Measurements from ENCODE around the gene NDUFAF5. TPM values are rescaled to one million over a fixed set of nuclear protein-coding genes. Genes with fewer than 3 reads are reported as not detected.
"Not testable (repeated sequence)": the region's sequence is repeated elsewhere in the genome, so short reads cannot be mapped to it uniquely, and the experiment has no call there.

NDUFAF5 gene
- total RNA-seq, 1 donor from 2014 or later: 33.3 TPM

GRCh38 chr20:13758884-13759283 lies 25.9 kb upstream of the NDUFAF5 start:
- Mint-ChIP-seq H3K4me3 (ENCODE audit: low read depth) (no peak overlapping the region), H3K27ac (peak overlapping the region; percentile 60), H3K9me3 (no peaks in the 10 kb centered on the region), H3K4me1 (ENCODE audit: low read depth) (peaks cover 4% of the 10 kb centered on the region), H3K36me3 (ENCODE audit: low read depth) (peaks cover 29% of the 10 kb centered on the region), H3K27me3 (ENCODE audit: low read depth) (no peaks in the 10 kb centered on the region)
- intact Hi-C loops (cut with micrococcal nuclease): no loop called here
- DNase-seq (ENCODE audit: low spot score): no peak

GRCh38 chr20:13760451-13760946 lies 24.3 kb upstream of the NDUFAF5 start:
- DNase-seq (ENCODE audit: low spot score); H3K9me3 Mint-ChIP-seq; H3K27me3 Mint-ChIP-seq (ENCODE audit: low read depth); H3K27ac Mint-ChIP-seq; H3K4me1 Mint-ChIP-seq (ENCODE audit: low read depth); intact Hi-C loops (cut with micrococcal nuclease); H3K4me3 Mint-ChIP-seq (ENCODE audit: low read depth): not testable (repeated sequence)
- H3K36me3 Mint-ChIP-seq (ENCODE audit: low read depth): peaks cover 45% of the 10 kb centered on the region

- H3K27ac Mint-ChIP-seq: no peak overlapping the region
- intact Hi-C loops (cut with micrococcal nuclease): no loop called here
- peaks cover 4% of the 10 kb centered on the region for H3K4me1 Mint-ChIP-seq (ENCODE audit: low read depth)
- no peaks in the 10 kb centered on the region for H3K27me3 Mint-ChIP-seq (ENCODE audit: low read depth)
- DNase-seq (ENCODE audit: low spot score): no peak
- no peak overlapping the region for H3K4me3 Mint-ChIP-seq (ENCODE audit: low read depth)
- peaks cover 19% of the 10 kb centered on the region for H3K9me3 Mint-ChIP-seq
- H3K36me3 Mint-ChIP-seq (ENCODE audit: low read depth): peaks cover 58% of the 10 kb centered on the region
Observed at GRCh38 chr20:13765299-13765698, 19.5 kb upstream of the NDUFAF5 start.

GRCh38 chr20:13765868-13766416 lies 18.9 kb upstream of the NDUFAF5 start:
- H3K36me3 Mint-ChIP-seq (ENCODE audit: low read depth): peaks cover 61% of the 10 kb centered on the region
- no peak overlapping the region for H3K27ac Mint-ChIP-seq
- DNase-seq (ENCODE audit: low spot score): no peak
- H3K4me3 Mint-ChIP-seq (ENCODE audit: low read depth): no peak overlapping the region
- intact Hi-C loops (cut with micrococcal nuclease): no loop called here
- peaks cover 4% of the 10 kb centered on the region for H3K4me1 Mint-ChIP-seq (ENCODE audit: low read depth)
- H3K9me3 Mint-ChIP-seq: peaks cover 19% of the 10 kb centered on the region
- no peaks in the 10 kb centered on the region for H3K27me3 Mint-ChIP-seq (ENCODE audit: low read depth)

- intact Hi-C loops (cut with micrococcal nuclease): loop anchor here (5.0 to 10.0 kb wide), 2 partner anchors 223 to 655 kb away; no protein-coding TSS in a partner anchor
- H3K4me3 Mint-ChIP-seq (ENCODE audit: low read depth): no peak overlapping the region
- peaks cover 19% of the 10 kb centered on the region for H3K9me3 Mint-ChIP-seq
- peaks cover 7% of the 10 kb centered on the region for H3K4me1 Mint-ChIP-seq (ENCODE audit: low read depth)
- H3K36me3 Mint-ChIP-seq (ENCODE audit: low read depth): peaks cover 68% of the 10 kb centered on the region
- H3K27ac Mint-ChIP-seq: no peak overlapping the region
- H3K27me3 Mint-ChIP-seq (ENCODE audit: low read depth): no peaks in the 10 kb centered on the region
- no peak for DNase-seq (ENCODE audit: low spot score)
Observed at GRCh38 chr20:13770141-13770540, 14.7 kb upstream of the NDUFAF5 start.

- Mint-ChIP-seq H3K27ac (no peak overlapping the region), H3K36me3 (ENCODE audit: low read depth) (peaks cover 64% of the 10 kb centered on the region), H3K9me3 (peaks cover 2% of the 10 kb centered on the region), H3K27me3 (ENCODE audit: low read depth) (no peaks in the 10 kb centered on the region), H3K4me1 (ENCODE audit: low read depth) (peaks cover 12% of the 10 kb centered on the region), H3K4me3 (ENCODE audit: low read depth) (no peak overlapping the region)
- intact Hi-C loops (cut with micrococcal nuclease): loop anchor here (5.0 to 10.0 kb wide), 2 partner anchors 225 to 657 kb away; no protein-coding TSS in a partner anchor
- no peak for DNase-seq (ENCODE audit: low spot score)
Observed at GRCh38 chr20:13771853-13772453, 12.9 kb upstream of the NDUFAF5 start.

- Mint-ChIP-seq H3K27ac (no peak overlapping the region), H3K9me3 (no peaks in the 10 kb centered on the region), H3K4me1 (ENCODE audit: low read depth) (peaks cover 16% of the 10 kb centered on the region), H3K27me3 (ENCODE audit: low read depth) (no peaks in the 10 kb centered on the region), H3K36me3 (ENCODE audit: low read depth) (peaks cover 62% of the 10 kb centered on the region), H3K4me3 (ENCODE audit: low read depth) (no peak overlapping the region)
- intact Hi-C loops (cut with micrococcal nuclease): loop anchor here (5.0 to 10.0 kb wide), 2 partner anchors 225 to 658 kb away; no protein-coding TSS in a partner anchor
- DNase-seq (ENCODE audit: low spot score): no peak
Observed at GRCh38 chr20:13772529-13772928, 12.3 kb upstream of the NDUFAF5 start.

GRCh38 chr20:13775867-13776266 lies 9.0 kb upstream of the NDUFAF5 start:
- H3K27me3 Mint-ChIP-seq (ENCODE audit: low read depth): no peaks in the 10 kb centered on the region
- H3K4me3 Mint-ChIP-seq (ENCODE audit: low read depth): no peak overlapping the region
- intact Hi-C loops (cut with micrococcal nuclease): loop anchor here (10.0 kb wide), 1 partner anchor 661 kb away; no protein-coding TSS in a partner anchor
- H3K27ac Mint-ChIP-seq: no peak overlapping the region
- H3K4me1 Mint-ChIP-seq (ENCODE audit: low read depth): peaks cover 25% of the 10 kb centered on the region
- peaks cover 62% of the 10 kb centered on the region for H3K36me3 Mint-ChIP-seq (ENCODE audit: low read depth)
- no peak for DNase-seq (ENCODE audit: low spot score)
- no peaks in the 10 kb centered on the region for H3K9me3 Mint-ChIP-seq

GRCh38 chr20:13777171-13777601 lies 7.6 kb upstream of the NDUFAF5 start:
- peaks cover 26% of the 10 kb centered on the region for H3K4me1 Mint-ChIP-seq (ENCODE audit: low read depth)
- H3K27ac Mint-ChIP-seq: peak overlapping the region; percentile 38
- H3K36me3 Mint-ChIP-seq (ENCODE audit: low read depth): peaks cover 63% of the 10 kb centered on the region
- no peak overlapping the region for H3K4me3 Mint-ChIP-seq (ENCODE audit: low read depth)
- no peaks in the 10 kb centered on the region for H3K9me3 Mint-ChIP-seq
- intact Hi-C loops (cut with micrococcal nuclease): loop anchor here (10.0 kb wide), 1 partner anchor 662 kb away; no protein-coding TSS in a partner anchor
- H3K27me3 Mint-ChIP-seq (ENCODE audit: low read depth): no peaks in the 10 kb centered on the region
- no peak for DNase-seq (ENCODE audit: low spot score)

GRCh38 chr20:13778827-13779226 lies 6.0 kb upstream of the NDUFAF5 start:
- H3K9me3 Mint-ChIP-seq: no peaks in the 10 kb centered on the region
- H3K4me3 Mint-ChIP-seq (ENCODE audit: low read depth): no peak overlapping the region
- peaks cover 29% of the 10 kb centered on the region for H3K4me1 Mint-ChIP-seq (ENCODE audit: low read depth)
- intact Hi-C loops (cut with micrococcal nuclease): loop anchor here (10.0 kb wide), 1 partner anchor 664 kb away; no protein-coding TSS in a partner anchor
- H3K27ac Mint-ChIP-seq: no peak overlapping the region
- H3K36me3 Mint-ChIP-seq (ENCODE audit: low read depth): peaks cover 58% of the 10 kb centered on the region
- DNase-seq (ENCODE audit: low spot score): no peak
- H3K27me3 Mint-ChIP-seq (ENCODE audit: low read depth): no peaks in the 10 kb centered on the region

GRCh38 chr20:13783528-13783927 lies 1.3 kb upstream of the NDUFAF5 start:
- no peak for DNase-seq (ENCODE audit: low spot score)
- Mint-ChIP-seq H3K36me3 (ENCODE audit: low read depth) (peaks cover 46% of the 10 kb centered on the region), H3K27ac (no peak overlapping the region), H3K4me3 (ENCODE audit: low read depth) (peak overlapping the region; percentile 97), H3K27me3 (ENCODE audit: low read depth) (no peaks in the 10 kb centered on the region), H3K4me1 (ENCODE audit: low read depth) (peaks cover 29% of the 10 kb centered on the region), H3K9me3 (no peaks in the 10 kb centered on the region)
- intact Hi-C loops (cut with micrococcal nuclease): loop anchor here (10.0 kb wide), 1 partner anchor 559 kb away; the partner anchor contains the start of gene ISM1

- Mint-ChIP-seq H3K27me3 (ENCODE audit: low read depth) (no peaks in the 10 kb centered on the region), H3K4me1 (ENCODE audit: low read depth) (peaks cover 29% of the 10 kb centered on the region), H3K4me3 (ENCODE audit: low read depth) (peak overlapping the region; percentile 97), H3K36me3 (ENCODE audit: low read depth) (peaks cover 46% of the 10 kb centered on the region), H3K9me3 (no peaks in the 10 kb centered on the region), H3K27ac (peak overlapping the region; percentile 93)
- intact Hi-C loops (cut with micrococcal nuclease): loop anchor here (2.0 to 10.0 kb wide), 2 partner anchors 354 to 560 kb away; partner anchors contain the start of gene ISM1
- no peak for DNase-seq (ENCODE audit: low spot score)
Observed at GRCh38 chr20:13784271-13784892, 446 bp upstream of the NDUFAF5 start.

All from activated T-helper 2 cell treated with anti-CD3 and anti-CD28 coated beads, Interferon-gamma antibody, Interleukin-2, Interleukin-4, amounts not matched to agents 10 μg/mL and 5 μg/mL and 100 μg/mL, durations not matched to agents 14 hours and 24 hours and 36 hours (primary cell).